Stimulated activated CD8-positive, alpha-beta memory T cell treated with anti-CD3 and anti-CD28 coated beads, Interleukin-15, amount 100 ng/mL, for 24 hours (primary cell): ENCODE data around the gene DDX31.
A peak's percentile ranks its signal among the peaks of the same experiment; 100 is the strongest.

Experiments used
- DNase-seq: peaks from one replicate; pipeline ENCODE4 v3.0.0-alpha.2; 2020; ENCODE audit warnings: low read depth

The DDX31 gene

GRCh38 chr9:132673355-132673754 lies 3.6 kb upstream of the DDX31 start:
- DNase-seq: no peak

DNA sequence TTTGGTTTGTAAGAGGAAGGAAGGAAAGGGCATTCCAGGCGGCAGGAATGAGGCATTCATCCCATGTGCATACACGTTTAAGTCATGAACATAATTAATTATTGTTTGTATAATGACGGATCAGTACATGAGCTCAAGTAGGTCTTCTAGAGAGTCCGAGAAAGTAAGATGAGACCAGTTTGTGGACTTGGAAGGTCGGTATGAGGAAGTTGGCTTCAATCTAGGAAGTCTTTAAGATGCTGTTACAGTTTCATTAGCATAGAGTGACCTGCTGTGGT lies 2.6 kb upstream of the DDX31 start:
- DNase-seq: no peak

DNA sequence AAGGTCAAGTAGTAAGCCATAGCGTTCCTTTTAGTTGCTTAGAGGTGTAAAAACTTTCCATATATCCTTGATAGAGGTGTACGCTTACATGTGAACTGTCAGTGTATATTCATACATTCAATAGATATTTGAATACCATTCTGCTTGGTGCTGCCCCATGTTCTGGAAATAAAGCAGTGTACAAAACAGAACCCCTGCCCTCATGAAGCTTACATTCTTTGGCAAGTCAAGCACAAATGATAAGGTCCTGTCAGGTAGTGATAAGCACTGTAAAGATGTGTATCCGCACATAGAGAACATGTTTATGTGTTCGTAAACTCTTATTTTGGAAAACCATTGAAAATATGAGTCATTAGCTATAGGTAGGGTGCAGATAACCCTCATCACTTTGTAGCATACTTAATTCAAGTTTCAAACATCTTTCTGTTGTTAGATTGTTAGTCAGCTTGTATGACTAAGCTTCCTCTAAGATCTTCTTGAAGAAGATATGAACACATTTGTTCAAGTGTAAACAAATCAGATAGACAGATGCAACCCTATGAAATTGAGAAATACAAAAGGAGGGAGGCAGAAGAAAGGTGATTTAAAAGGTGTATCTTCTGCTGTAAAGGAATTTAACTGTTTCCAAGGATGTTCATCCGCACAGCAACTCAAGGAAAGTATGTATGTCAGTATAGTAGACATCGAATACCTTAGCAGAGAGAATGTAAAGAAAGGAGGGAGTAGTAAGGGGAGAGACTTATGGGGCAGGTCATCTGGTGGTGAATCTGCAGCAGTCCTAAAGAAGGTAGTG lies 2.0 kb upstream of the DDX31 start:
- no peak for DNase-seq

DNA sequence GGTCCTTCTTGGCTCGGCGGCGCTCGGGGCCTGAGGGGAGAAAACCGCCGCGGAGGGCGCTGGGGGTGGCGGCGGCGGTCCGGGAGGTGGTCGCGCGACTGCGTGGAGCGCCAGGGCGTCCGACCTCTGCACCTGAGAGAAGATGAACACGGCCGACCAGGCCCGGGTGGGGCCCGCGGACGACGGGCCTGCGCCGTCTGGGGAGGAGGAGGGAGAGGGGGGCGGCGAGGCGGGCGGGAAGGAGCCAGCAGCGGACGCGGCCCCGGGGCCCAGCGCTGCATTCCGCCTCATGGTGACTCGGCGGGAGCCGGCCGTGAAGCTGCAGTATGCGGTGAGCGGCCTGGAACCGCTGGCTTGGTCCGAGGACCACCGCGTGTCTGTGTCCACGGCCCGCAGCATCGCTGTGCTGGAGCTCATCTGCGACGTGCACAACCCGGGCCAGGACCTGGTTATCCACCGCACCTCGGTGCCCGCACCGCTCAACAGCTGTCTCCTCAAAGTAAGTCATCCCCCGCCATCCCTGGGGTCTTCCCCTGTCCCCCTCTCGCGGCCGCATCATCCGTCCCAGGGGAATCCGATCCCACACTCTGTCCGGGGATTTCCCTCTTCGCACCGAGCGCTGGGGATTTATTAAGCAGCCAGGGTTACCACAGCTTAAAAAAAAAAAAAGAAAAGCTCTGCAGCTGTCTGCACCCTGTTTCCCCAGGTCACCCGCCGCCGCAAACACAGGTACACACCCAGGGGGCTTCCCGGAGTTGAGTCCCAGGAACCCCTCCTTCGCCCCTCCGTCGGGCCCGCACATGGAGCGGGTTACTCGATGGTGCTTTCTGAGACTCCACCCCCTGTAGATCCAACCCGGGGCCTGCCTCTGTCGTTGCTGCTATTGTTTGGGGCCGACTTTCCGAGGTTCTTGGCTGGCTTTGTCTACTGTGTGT lies 941 bp upstream of the DDX31 start, which contains the start of gene GTF3C4:
GTF3C4 (plus strand) TSS at position 8 of the 935 bp plus-strand sequence; CDS start at position 143, 135 bp downstream.
- peak; percentile 3 for DNase-seq

DNA sequence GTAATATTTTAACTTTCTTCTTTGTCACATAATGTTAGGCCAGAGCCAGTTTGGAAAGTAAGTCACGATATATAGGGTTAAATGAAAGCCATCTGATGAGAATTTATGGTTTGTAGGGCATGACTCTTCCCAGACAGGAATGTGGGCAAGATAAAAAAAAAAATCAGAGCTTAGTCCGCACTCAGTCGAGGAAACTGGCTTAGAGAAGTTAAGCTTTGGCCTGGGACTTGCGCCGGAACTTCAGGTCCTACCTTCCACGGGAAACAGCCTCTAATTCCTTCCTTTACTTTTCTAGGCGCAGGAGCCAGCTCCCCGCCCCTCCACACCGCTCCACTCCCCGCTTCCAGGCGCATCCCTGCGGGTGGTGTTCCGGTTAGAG lies 475 bp downstream of the DDX31 start:
- DNase-seq: no peak

DNA sequence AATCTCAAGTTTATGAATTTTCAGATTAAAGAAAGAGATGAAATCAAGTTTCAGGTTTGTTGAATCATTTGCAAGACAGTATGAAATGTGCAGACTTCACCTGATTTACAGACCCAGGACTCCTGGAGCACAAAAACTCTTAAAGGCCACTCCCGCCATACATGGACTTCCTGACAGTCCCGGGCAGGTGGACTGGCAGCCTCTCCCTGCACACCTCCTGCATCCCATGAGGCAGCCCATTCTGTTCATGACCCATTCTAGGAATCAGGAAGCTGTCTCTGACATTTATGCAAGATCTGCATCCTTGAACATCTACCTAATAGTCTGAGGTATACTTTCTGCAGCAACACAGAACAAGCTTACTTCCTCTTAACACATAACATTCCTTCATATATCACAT lies 5.9 kb downstream of the DDX31 start:
- no peak for DNase-seq

GRCh38 chr9:132663117-132663516 lies 6.7 kb downstream of the DDX31 start:
- no peak for DNase-seq

- DNase-seq: no peak
Observed at GRCh38 chr9:132662152-132662945, 7.4 kb downstream of the DDX31 start.

- no peak for DNase-seq
Observed at GRCh38 chr9:132656299-132656698, 13.5 kb downstream of the DDX31 start.

DNA sequence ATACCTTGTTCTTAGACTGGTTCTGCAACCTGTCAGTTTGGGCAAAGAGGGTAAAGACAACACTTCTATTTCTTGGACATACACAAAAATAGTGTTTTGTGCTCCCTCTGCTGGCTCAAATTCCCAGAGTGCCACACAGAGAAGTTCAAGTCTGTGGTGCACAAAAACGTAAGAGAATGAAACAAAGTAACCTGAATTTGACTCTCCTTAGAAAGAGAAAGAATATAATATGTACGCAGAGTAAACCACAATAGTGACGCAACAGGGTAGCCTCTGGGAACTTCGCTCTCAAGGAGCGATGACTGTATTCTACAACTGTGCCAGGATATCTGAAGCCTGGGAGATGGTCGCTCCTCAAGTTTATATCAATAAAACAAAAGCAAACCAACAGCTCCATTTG lies 18.5 kb downstream of the DDX31 start:
- no peak for DNase-seq

- no peak for DNase-seq
Observed at GRCh38 chr9:132648685-132649084, 21.1 kb downstream of the DDX31 start.

- no peak for DNase-seq
Observed at GRCh38 chr9:132648283-132648682, 21.5 kb downstream of the DDX31 start.

- no peak for DNase-seq
Observed at GRCh38 chr9:132647806-132648205, 22.0 kb downstream of the DDX31 start.

- no peak for DNase-seq
Observed at GRCh38 chr9:132647355-132647754, 22.4 kb downstream of the DDX31 start.

DNA sequence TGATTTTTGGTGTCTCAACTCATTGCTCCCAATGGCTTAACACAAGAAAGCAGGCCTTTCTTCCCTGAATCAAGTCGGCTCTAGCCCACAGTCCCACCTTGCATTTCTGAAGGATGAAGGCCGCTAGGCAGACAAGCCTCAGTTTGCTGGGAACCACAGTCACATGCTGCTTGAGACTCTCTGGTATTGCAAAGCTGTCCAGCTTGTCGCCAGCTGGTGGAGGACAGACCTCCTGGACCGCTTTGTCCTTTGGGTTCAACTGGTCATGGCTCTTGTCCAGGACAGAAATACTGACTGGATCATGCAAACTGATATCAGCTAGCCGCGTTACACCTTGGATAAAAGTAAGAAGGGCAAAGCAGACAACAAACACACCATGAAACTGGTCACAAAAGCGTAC lies 23.1 kb downstream of the DDX31 start:
- no peak for DNase-seq

DNA sequence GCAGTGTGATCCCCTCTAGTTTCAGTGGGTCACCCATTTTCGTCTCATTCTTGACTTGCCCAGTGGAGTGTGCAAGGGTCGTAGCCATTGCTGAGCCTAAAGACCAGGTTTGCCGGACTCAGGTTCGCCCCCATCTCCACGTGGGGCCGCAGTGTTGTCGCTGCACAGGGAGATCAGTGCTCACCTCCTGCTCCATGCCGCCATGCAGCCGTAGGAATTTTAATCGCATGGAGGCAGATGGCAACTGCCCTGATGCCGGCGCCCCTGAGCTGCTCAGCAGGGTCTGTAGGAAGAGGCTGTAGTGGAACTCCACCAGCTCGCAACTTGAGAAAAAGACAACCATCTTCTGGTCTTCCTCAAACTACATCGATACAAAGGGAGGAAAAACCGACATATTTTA lies 24.1 kb downstream of the DDX31 start:
- DNase-seq: no peak

GRCh38 chr9:132645306-132645705 lies 24.5 kb downstream of the DDX31 start:
- DNase-seq: no peak

GRCh38 chr9:132644251-132644650 lies 25.5 kb downstream of the DDX31 start:
- DNase-seq: no peak

DNA sequence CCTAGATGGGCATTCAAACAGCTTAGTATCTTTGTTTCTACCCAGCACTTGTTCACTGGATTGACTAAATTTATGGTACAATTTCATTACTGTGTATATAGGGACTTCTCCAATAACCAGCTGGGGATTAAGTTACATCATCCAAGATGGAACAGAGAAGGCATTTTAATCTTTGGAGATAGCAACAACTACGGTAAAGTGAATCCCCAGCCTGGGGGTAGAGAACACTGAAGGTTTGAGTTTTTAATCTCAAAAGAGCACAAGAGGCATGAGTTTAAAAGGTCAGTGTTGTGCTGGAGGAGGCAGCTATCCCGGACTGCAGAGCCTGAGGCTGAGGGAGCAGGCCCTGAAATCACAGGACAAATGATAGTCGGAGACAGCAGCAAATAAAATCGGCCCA lies 28.6 kb downstream of the DDX31 start:
- DNase-seq: no peak

GRCh38 chr9:132639322-132639721 lies 30.5 kb downstream of the DDX31 start:
- DNase-seq: no peak

DNA sequence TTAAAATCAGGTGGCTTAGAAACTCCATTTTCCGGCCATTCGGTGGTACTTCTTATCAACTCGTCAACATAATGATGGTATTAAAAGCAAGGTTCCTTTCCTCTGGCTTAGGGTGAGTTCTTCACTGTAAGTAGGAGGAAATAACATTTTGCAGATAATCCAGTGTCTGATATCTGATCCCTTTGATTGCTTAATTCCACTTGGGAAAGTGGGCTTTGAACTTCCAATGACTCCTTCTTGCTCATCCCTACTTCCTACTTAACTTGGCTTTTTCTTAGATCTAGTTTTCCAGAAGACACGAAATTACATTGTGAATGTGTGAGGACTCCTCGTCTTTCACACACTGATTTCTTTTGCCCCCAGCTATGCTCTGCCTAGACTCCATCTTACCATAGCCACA lies 31.5 kb downstream of the DDX31 start:
- DNase-seq: no peak

GRCh38 chr9:132637801-132638200 lies 32.0 kb downstream of the DDX31 start:
- no peak for DNase-seq

GRCh38 chr9:132637351-132637750 lies 32.4 kb downstream of the DDX31 start:
- DNase-seq: no peak
